ENCODE measurements around the gene AKR1C2.
"Not testable (repeated sequence)": the region's sequence is repeated elsewhere in the genome, so short reads cannot be mapped to it uniquely, and the experiment has no call there.

The AKR1C2 gene

DNA sequence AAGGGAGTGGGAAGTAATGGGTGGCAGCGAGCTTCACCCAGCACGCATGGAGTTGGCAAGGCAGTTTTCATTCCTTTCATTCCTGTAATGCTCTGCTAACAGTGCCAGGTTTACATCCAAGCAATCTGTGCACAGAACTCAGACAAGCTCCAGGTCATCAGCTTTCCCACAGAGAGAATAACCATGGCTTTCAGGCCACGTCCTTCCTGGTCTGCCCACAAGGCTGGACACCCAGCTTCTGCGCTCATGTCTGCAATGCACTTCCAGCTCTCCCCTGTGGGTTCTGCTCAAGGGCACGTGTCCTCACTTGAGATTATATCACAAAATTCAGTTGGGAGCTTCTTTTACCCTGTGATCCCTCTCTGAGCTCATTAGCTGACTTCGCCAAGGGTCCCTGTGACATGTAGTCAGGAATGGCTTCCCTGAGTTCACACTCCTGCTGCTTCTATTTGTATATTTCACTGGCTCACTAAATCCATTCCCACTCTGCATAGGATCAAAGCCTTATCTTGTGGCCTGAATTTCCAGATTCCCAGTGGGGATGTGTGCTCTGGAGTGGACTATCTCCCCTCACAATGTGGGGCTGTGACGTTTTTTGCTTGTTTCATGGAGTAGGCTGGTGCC lies 18.6 kb downstream of the AKR1C2 start:
- DNase-seq, result no peak

- no peak for DNase-seq
These were observed 19.4 kb downstream of the AKR1C2 start for GRCh38 chr10:4984223-4984622.

GRCh38 chr10:4983615-4984216 lies 19.9 kb downstream of the AKR1C2 start:
- DNase-seq, result no peak

DNA sequence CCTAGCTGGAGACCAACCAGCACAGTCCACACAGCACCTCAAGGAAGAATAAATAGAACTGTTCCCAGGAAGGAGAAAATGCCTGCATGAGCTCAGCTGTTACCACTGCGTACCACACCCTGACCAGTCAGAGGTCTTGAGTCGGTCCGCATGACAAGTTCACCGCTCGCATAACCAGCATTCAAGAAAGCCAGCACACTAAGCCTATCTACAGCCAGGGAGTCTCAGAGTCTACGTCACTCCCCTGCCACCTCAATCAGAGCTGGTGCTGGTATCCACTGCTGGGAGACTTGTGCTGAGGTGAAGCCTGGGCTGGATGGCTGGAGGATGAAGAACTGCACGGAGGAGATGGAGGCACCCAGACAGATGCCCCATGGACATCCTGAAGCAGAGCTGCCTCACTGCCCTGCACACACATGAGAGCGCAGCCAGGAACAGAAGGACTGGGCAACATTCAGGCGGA lies 20.9 kb downstream of the AKR1C2 start:
- DNase-seq, result no peak

DNA sequence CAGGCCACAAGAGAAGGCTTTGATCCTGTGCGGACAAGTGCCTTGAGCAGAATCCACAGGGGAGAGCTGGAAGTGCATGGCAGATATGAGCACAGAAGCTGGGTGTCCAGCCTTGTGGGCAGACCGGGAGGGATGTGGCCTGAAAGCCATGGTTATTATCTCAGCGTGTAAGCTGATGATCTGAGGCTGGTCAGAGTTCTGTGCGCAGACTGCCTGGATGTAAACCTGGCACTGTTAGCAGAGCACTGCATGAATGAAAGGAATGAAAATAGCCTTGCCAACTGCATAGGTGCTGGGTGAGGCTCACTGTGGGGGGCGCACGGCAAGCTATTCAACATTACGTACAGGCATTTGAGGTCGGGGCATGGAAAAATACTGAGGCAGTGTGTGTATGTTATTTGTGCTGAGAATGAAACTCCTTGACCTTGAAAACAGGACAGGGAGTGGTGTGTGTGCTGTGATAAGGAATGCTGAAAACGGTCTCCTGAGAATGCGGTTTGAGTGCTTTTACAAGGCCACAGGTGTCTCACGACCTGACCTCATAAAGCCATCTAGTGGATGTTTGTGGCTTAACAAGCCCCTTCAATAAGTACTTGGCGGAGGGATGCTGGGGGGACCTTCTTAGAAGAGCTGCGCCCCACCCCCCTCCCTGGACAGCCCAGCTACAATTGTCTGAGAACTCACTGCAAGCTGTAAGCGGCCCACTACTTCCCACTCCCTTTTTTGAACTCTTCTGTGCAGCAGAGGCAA lies 21.8 kb downstream of the AKR1C2 start:
- DNase-seq, result no peak

DNA sequence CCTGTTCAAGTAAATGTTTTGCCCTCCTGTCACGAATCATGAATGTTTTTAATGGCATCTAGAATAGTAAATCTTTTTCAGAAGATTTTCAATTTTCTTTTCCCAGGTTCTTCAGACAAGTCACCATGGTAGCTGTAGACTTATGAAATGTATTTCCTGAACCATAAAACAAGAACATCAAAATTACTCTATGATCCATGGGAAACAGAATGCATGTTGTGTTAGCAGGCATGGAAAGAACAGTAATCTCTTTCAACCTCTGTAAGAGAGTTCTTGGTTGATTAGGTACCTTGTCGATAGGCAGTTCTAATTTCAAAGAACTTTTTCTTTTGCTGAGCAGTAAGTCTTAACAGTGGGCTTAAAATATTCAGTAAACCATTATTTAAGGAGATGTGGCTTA lies 22.9 kb downstream of the AKR1C2 start:
- DNase-seq, result no peak

GRCh38 chr10:4978870-4979269 lies 24.8 kb downstream of the AKR1C2 start:
- DNase-seq, result no peak

GRCh38 chr10:4977025-4977424 lies 26.6 kb downstream of the AKR1C2 start:
- DNase-seq, result no peak

DNA sequence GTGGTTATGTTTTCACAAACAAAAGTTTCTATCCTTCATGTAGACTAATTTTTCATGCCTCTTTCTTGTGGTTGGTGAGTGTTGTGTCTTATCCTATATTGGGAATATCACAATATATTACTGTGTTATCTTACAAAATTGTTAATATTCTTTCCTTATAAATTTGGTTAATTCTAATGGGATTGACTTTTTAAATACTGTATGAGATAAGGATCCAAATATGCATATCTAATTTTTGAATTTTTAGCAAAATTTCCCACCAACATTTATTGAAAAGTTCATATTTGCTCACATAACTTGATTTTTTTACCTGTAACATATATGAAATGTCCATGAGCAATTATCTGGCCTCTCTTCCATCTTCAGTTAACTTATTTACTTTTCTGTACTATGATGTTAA lies 29.3 kb downstream of the AKR1C2 start:
- not testable (repeated sequence) for DNase-seq

GRCh38 chr10:4973294-4973693 lies 30.4 kb downstream of the AKR1C2 start:
- DNase-seq, result not testable (repeated sequence)

GRCh38 chr10:4972369-4973142 lies 31.1 kb downstream of the AKR1C2 start:
- DNase-seq, result not testable (repeated sequence)

- not testable (repeated sequence) for DNase-seq
These were observed 33.3 kb downstream of the AKR1C2 start for GRCh38 chr10:4970362-4970761.

GRCh38 chr10:4969289-4969688 lies 34.4 kb downstream of the AKR1C2 start:
- DNase-seq, result not testable (repeated sequence)

- DNase-seq, result not testable (repeated sequence)
These were observed 36.5 kb downstream of the AKR1C2 start for GRCh38 chr10:4967189-4967588.

DNA sequence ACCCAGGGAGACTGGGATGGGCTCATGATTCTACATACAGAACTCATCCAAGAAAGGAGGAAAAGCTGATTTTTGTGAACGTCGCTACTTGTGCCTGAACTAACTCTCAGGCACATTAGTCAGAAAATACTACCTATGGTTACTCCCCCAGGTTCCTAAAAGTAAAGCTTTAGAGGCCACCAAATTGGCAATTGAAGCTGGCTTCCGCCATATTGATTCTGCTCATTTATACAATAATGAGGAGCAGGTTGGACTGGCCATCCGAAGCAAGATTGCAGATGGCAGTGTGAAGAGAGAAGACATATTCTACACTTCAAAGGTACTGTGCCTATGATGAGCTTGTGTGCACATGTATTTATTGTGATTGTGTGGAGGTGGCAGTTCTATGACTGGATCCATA lies 37.9 kb downstream of the AKR1C2 start:
- not testable (repeated sequence) for DNase-seq

DNA sequence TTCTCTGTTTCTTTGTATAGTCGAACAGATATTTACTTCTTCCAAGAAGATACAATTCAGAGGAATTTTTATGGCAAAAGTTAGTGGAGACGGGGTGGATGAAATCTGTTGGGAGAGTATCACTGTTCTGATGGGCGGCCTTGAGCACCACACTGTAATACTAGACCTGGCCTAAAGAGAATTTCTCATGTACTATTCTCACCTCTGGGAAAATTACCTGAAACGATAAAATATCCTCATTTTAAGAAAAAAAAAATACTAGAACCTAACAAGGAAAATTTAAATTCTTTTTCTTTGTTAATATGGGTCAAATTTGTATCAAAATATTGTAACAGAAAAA lies 39.9 kb downstream of the AKR1C2 start:
- not testable (repeated sequence) for DNase-seq

- DNase-seq, result not testable (repeated sequence)
These were observed 40.5 kb downstream of the AKR1C2 start, which contains the start of gene AKR1C1 for GRCh38 chr10:4962876-4963814. Gene AKR1C1 (plus strand): TSS chr10:4963415. CDS start chr10:4963445, 30 bp downstream.

- not testable (repeated sequence) for DNase-seq
These were observed 41.3 kb downstream of the AKR1C2 start for GRCh38 chr10:4962308-4962707.

DNA sequence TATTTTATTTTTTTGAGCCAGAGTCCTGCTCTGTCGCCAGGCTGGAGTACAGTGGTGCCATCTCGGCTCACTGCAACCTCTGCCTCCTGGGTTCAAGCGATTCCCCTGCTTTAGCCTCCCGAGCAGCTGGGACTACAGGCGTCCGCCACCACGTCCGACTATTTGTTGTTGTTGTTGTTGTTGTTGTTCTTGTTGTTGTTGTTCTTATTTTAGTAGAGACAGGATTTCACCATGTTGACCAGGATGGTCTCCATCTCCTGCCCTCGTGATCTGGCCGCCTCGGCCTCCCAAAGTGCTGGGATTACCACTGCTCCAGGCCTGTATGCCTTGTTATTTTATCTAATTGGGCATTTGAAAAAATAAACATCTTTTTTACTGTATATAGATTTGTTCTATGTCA lies 42.1 kb downstream of the AKR1C2 start:
- DNase-seq, result not testable (repeated sequence)

DNA sequence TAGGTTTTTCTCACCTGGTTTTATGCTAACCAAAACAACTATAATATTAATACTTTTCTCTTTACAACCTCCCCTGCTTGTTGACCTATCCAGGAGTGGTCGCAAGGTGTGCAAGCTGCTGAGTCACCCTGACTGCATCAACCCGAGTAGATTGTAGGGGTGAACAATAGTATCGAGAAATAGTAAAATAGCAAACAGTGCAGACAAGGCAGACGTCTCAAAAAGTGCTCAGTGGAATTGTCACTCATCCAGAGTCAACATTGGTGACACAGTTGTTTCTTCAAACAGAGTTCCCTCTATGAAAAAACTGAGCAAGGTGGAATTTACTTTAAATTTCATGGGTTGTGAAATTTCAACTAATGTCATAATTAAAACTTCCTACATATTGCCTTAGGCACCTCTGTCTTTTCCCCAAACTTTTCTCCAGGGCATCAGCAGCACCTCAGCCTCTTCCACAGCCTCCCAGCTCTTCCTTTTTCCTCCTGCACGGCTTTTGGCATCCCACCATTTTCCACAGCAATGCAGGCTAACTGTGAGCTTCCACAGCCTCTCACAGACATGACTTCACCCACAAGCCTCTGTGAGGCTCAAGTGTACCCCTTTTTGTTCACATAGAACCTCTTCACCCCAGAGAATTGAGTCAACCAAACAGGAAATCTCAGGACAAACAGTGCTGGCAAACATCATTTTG lies 46.6 kb downstream of the AKR1C2 start:
- DNase-seq, result not testable (repeated sequence)

- not testable (repeated sequence) for DNase-seq
These were observed 47.6 kb downstream of the AKR1C2 start for GRCh38 chr10:4956088-4956487.

Data from stimulated activated naive CD4-positive, alpha-beta T cell treated with Interleukin-2 at 50 U/mL for 16 hours (primary cell).